Choroid plexus epithelial cell (primary cell): ENCODE results near the gene SMIM29.

Experiments
- DNase-seq: peaks from one replicate; pipeline ENCODE4 v3.0.0-alpha.2; 2010; ENCODE audit warnings: low read depth
- H3K4me3 ChIP-seq: 2 replicates; pipeline ENCODE4 v1.5.1; 2011; ENCODE audit warnings: low read depth, mild to moderate bottlenecking, control low read depth, low read length, moderate library complexity
- CTCF ChIP-seq: conservative IDR thresholded peaks from 2 replicates; pipeline ENCODE4 v1.5.1; 2011; ENCODE audit warnings: low read depth, mild to moderate bottlenecking, control low read depth, inconsistent platforms, low read length, moderate library complexity

The SMIM29 gene

GRCh38 chr6:34284563-34285447 is 36.0 kb upstream of the SMIM29 start:
- no peak for TF ChIP-seq CTCF
- DNase-seq, result peak; percentile 99
- no peak overlapping the region for H3K4me3 ChIP-seq

- no peak overlapping the region for H3K4me3 ChIP-seq
- no peak for TF ChIP-seq CTCF
- no peak for DNase-seq
Observed at GRCh38 chr6:34281702-34282334, 33.0 kb upstream of the SMIM29 start.

- DNase-seq, result no peak
- no peak overlapping the region for H3K4me3 ChIP-seq
- TF ChIP-seq CTCF, result no peak
Observed at GRCh38 chr6:34280216-34280615, 31.4 kb upstream of the SMIM29 start.

- no peak for DNase-seq
- no peak for TF ChIP-seq CTCF
- no peak overlapping the region for H3K4me3 ChIP-seq
Observed at GRCh38 chr6:34278833-34279232, 30.0 kb upstream of the SMIM29 start.

- no peak for DNase-seq
- no peak overlapping the region for H3K4me3 ChIP-seq
- TF ChIP-seq CTCF, result no peak
Observed at GRCh38 chr6:34277763-34278112, 28.9 kb upstream of the SMIM29 start.

GRCh38 chr6:34276881-34277762 is 28.3 kb upstream of the SMIM29 start:
- H3K4me3 ChIP-seq, result no peak overlapping the region
- TF ChIP-seq CTCF, result no peak

More at GRCh38 chr6:34276881-34277762, 28.3 kb upstream of the SMIM29 start:
- no peak for DNase-seq
